K562 treated with DMSO at 1 percent for 24 hours (cell line): ENCODE results near the gene MS4A1. TPM values are rescaled to one million over a fixed set of nuclear protein-coding genes. Genes with fewer than 3 reads are reported as not detected.

Source experiments
- total RNA-seq: library from RNA; unstranded; fragments of 300-600 nt; gene quantifications from 2 replicates; pipeline ENCODE4 v1.2.3, GENCODE V29; 2022; ENCODE audit warnings: low read depth; ENCODE audit not compliant: insufficient read depth

The MS4A1 gene
- not detected in 2 replicates for total RNA-seq

DNA sequence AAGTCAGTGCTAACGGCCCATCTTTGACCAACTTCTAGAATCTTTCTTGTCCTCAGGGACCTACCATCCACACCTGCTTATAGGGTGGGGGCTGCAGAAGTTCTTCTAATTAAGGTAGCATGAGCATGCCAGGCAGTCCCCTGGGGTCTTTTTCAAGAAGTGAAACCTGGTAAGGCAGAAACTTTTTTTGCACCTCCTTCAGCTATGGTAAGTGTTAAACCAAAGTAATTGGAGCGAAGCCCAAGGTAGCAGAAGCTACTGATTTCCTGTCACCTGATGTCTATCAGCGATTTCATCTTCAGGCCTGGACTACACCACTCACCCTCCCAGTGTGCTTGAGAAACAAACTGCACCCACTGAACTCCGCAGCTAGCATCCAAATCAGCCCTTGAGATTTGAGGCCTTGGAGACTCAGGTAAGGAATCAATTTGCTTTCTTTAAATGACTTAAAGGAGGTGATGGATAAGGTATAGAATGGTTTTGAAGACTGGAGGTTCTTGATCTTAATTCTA, at the start of gene MS4A1:
Gene MS4A1 (plus strand): TSS at position 317 of the 512 bp plus-strand sequence. CDS start 6,528 bp downstream, outside the sequence.

DNA sequence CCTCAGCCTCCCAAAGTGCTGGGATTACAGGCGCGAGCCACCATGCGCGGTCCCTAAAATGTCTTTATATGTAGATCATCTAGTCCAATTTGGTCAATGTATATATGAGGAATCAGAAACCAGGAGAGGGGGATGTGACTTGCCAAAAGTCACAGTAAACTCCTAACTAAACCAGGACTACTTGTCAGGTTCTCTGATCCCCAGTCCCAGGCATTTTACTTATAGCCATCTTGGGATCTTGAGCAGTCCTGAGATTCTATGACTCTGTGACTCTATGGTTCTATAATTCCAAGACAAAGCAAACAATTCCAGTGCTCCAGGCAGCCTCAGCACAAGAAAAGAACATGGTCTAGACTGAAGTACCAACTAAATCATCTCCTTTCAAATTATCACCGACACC, 26.4 kb upstream of the MS4A1 start, which contains the start of gene MS4A5:
Gene MS4A5 (plus strand): TSS at position 301 of the 400 bp plus-strand sequence. CDS start 103 bp downstream, outside the sequence.

DNA sequence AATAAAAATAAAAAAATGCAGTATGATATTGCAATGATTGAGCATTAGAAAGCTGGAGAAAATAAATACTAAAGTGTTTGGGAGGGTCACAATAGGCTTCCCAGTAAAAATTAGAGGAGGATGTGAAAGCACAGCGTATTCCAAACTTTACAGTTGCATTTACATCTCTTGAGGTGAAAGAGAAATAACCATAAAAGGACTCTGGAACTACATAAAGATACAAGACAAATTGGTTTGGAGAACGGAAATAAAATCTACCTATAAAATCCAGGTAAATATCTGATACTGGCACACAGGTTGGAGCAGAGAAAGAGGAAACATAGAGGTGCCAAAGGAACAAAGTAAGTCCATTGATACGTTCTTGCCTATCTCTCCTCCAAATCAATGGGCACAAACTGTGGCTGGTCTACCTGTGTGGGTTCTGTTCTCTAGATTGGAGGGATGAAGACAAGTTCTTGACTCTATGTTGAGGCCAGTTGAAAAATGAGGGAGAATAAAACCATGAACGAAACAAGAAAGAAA, 36.9 kb downstream of the MS4A1 start, which contains the start of gene MS4A12:
Gene MS4A12 (plus strand): TSS at position 291 of the 522 bp plus-strand sequence. CDS start 4,541 bp downstream, outside the sequence.

DNA sequence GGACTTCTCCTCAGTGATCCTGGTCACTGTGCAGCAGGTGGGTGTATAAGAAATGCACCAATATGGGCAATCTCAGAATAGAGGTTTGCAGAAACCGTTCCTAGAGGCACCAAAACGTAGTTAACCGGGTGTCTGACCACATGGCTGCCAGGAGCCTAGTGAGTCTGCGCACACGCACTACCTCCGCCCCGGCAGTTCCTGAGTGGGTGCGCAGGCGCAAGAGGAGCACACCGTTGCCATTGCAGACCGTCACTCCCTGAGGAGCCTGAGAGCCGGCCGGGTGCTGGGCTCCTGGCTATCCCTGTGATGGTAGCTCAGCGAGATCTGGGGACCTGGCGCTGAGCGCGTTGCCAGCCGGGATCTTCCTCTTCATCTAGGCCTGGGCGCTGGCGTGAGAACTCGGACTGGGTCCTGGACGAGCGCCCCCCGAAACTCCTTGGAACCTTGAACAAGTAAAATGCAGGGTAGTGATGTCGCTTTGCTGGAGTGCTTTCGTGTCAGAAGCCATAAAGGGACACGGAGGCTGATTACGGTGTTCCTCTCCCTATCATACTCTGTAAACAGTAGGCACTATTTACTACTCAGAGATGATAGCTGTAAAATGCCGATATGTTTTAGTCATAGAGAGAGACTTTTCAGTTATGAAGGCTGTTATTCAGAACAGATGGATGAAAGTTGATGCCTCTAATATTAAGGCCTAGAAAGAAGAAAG, 59.7 kb downstream of the MS4A1 start, which contains the start of gene MS4A13:
Gene MS4A13 (plus strand): TSS at position 249 of the 712 bp plus-strand sequence. CDS start 2,692 bp downstream, outside the sequence.

Other genes starting within 250 kb of the MS4A1 start
- gene MS4A4E, start 212.7 kb upstream of the MS4A1 start, total RNA-seq: not detected in 2 replicates
- gene MS4A4A, start 175.2 kb upstream of the MS4A1 start, total RNA-seq: 0.29 TPM in 1 of 2 replicates, not detected in the other
- gene MS4A6E, start 128.6 kb upstream of the MS4A1 start, total RNA-seq: not detected in 2 replicates
- gene MS4A7, start 77.3 kb upstream of the MS4A1 start, total RNA-seq: not detected in 2 replicates
- gene MS4A14, start 59.4 kb upstream of the MS4A1 start, total RNA-seq: not detected in 2 replicates
- not detected in 2 replicates for gene MS4A5, start 26.3 kb upstream of the MS4A1 start, total RNA-seq
- not detected in 2 replicates for gene MS4A12, start 36.9 kb downstream of the MS4A1 start, total RNA-seq
- gene MS4A13, start 59.5 kb downstream of the MS4A1 start, total RNA-seq: not detected in 2 replicates
- gene MS4A8, start 243.8 kb downstream of the MS4A1 start, total RNA-seq: not detected in 2 replicates